OCI-LY7 (cell line): ENCODE data around the gene CCDC81. TPM values are rescaled to one million over a fixed set of nuclear protein-coding genes. Genes with fewer than 3 reads are reported as not detected.

ENCODE experiments used
- BruUV-seq: library from RNA; stranded (reverse); fragments of 400-500 nt; replicated peaks from 2 replicates; lab custom pipeline; 2021; lab: Mats Ljungman, UMichigan
- CTCF ChIA-PET: fragments of 300-600 bp; sonication (Branson Sonifier 250); formaldehyde crosslinking; loops from one replicate; lab custom pipeline; 2022; ENCODE audit warnings: antibody characterized with exemption; ENCODE audit not compliant: unreplicated experiment; lab: Charles Lee
- POLR2A ChIA-PET: fragments of 300-600 bp; sonication (Branson Sonifier 250); formaldehyde crosslinking; loops from one replicate; lab custom pipeline; 2022; ENCODE audit warnings: antibody characterized with exemption; lab: Charles Lee
- DNase-seq: peaks from one replicate; pipeline ENCODE4 v3.0.0-alpha.2; 2015; ENCODE audit warnings: low spot score
- H2AFZ ChIP-seq: fragments of 200-600 bp; sonication (generic), shearing (Covaris generic); 2 replicates; pipeline ENCODE4 v1.6.1; 2014; ENCODE audit warnings: mild to moderate bottlenecking, antibody characterized with exemption, low read length, moderate library complexity
- H3K27ac ChIP-seq: fragments of 200-600 bp; sonication (generic); 2 replicates; pipeline ENCODE4 v1.5.1; 2014; ENCODE audit warnings: mixed run types, low read depth, mild to moderate bottlenecking, moderate library complexity, low read length, inconsistent platforms; ENCODE audit not compliant: poor library complexity, severe bottlenecking
- H3K36me3 ChIP-seq: fragments of 200-600 bp; sonication (generic); 2 replicates; pipeline ENCODE4 v1.6.1; 2014; ENCODE audit warnings: mild to moderate bottlenecking, antibody characterized with exemption, low read length, moderate library complexity, mixed read lengths; ENCODE audit not compliant: insufficient read depth
- H3K4me1 ChIP-seq: fragments of 200-600 bp; sonication (generic); 2 replicates; pipeline ENCODE4 v1.5.1; 2014; ENCODE audit warnings: mild to moderate bottlenecking, low read length; ENCODE audit not compliant: insufficient read depth, poor library complexity, severe bottlenecking
- H3K4me2 ChIP-seq: fragments of 200-600 bp; sonication (generic); 2 replicates; pipeline ENCODE4 v1.6.1; 2014; ENCODE audit warnings: mild to moderate bottlenecking, low read length
- H3K4me3 ChIP-seq: fragments of 200-600 bp; sonication (generic); 2 replicates; pipeline ENCODE4 v1.5.1; 2014; ENCODE audit warnings: mild to moderate bottlenecking, low read depth, low read length; ENCODE audit not compliant: poor library complexity, severe bottlenecking
- H3K79me2 ChIP-seq: fragments of 200-600 bp; sonication (generic); 2 replicates; pipeline ENCODE4 v1.6.1; 2016; ENCODE audit warnings: low read depth, mild to moderate bottlenecking, low read length, moderate library complexity, mixed read lengths; ENCODE audit not compliant: insufficient read depth
- H3K9me2 ChIP-seq: fragments of 200-600 bp; sonication (generic); 2 replicates; pipeline ENCODE4 v1.6.1; 2016; ENCODE audit warnings: mild to moderate bottlenecking, low read length, mixed read lengths; ENCODE audit not compliant: insufficient read depth
- H3K9me3 ChIP-seq: fragments of 200-600 bp; sonication (generic); 2 replicates; pipeline ENCODE4 v1.6.1; 2014; ENCODE audit warnings: mild to moderate bottlenecking, mixed run types, low read length, mixed read lengths
- H4K20me1 ChIP-seq: fragments of 200-600 bp; sonication (generic); 2 replicates; pipeline ENCODE4 v1.6.1; 2014; ENCODE audit warnings: mild to moderate bottlenecking, antibody characterized with exemption, low read length, moderate library complexity, mixed read lengths; ENCODE audit not compliant: insufficient read depth
- CTCF ChIP-seq: fragments of 200-600 bp; sonication (generic); conservative IDR thresholded peaks from 2 replicates; pipeline ENCODE4 v1.5.1; 2014; ENCODE audit warnings: mild to moderate bottlenecking, antibody characterized with exemption, low read length, moderate library complexity, mixed read lengths
- EZH2phosphoT487 ChIP-seq: fragments of 200-600 bp; sonication (generic); IDR thresholded peaks from 2 replicates; pipeline ENCODE4 v1.6.1; 2018; ENCODE audit warnings: low read depth, borderline replicate concordance, mild to moderate bottlenecking, mixed run types, antibody characterized with exemption, low read length, moderate library complexity, mixed read lengths
- intact Hi-C: fragments of 100-400 bp; cut with micrococcal nuclease; formaldehyde crosslinking; loops from one replicate; pipeline ENCODE4 v1.10.0; 2022; ENCODE audit not compliant: unreplicated experiment
- total RNA-seq, 2 experiments: library from RNA; depleted of rRNA in 1 of 2; stranded (reverse); fragments of >200 nt in 1 of 2; shearing (Covaris generic) in 1 of 2; gene quantifications; 2 replicates each; pipeline ENCODE4 v1.2.3, GENCODE V29; 2014 to 2022

CCDC81 gene
- total RNA-seq, 2 experiments from 2014 or later: 0.41 to 1.0 TPM

GRCh38 chr11:86443415-86443814 is 68.7 kb downstream of the CCDC81 start:
- TF ChIP-seq CTCF: no peak
- no peak for TF ChIP-seq EZH2phosphoT487

DNA sequence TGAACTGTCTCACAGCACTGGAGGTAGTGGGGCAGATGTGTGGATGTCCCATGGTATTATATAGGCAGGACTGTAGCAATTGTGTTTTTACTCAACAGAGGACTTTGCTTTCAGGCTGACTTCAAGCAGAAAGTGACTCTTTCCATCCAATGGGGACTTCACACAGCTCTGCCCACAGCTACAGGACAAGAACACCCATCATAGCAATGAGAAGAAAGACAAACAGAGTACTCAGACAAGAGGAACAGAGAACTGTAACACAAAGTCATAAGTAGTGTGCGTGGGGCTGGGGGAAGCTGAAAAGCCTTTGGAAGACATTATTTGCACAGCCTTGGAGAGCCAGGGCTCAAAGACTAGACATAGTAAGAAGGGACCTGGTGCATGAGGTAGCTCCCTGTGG is 70.3 kb downstream of the CCDC81 start:
- DNase-seq: no peak
- Histone ChIP-seq H3K4me2 (no peak overlapping the region), H3K79me2 (no peaks in the 10 kb centered on the region), H2AFZ (no peak overlapping the region), H3K9me2 (no peaks in the 10 kb centered on the region), H3K9me3 (no peaks in the 10 kb centered on the region), H3K27ac (no peak overlapping the region), H3K36me3 (no peaks in the 10 kb centered on the region), H3K4me1 (no peaks in the 10 kb centered on the region), H3K4me3 (no peak overlapping the region), H4K20me1 (no peaks in the 10 kb centered on the region)
- TF ChIP-seq CTCF (no peak), EZH2phosphoT487 (no peak)
- POLR2A ChIA-PET: no interaction called here
- BruUV-seq: no TSS peak
- CTCF ChIA-PET: no interaction called here
- intact Hi-C loops: no loop called here

More at GRCh38 chr11:86443415-86443814, 68.7 kb downstream of the CCDC81 start:
- Histone ChIP-seq H3K36me3 (no peaks in the 10 kb centered on the region), H3K4me2 (no peak overlapping the region), H3K9me2 (no peaks in the 10 kb centered on the region), H3K4me3 (no peak overlapping the region), H2AFZ (no peak overlapping the region), H3K4me1 (no peaks in the 10 kb centered on the region), H3K79me2 (no peaks in the 10 kb centered on the region), H3K27ac (no peak overlapping the region), H3K9me3 (no peaks in the 10 kb centered on the region), H4K20me1 (no peaks in the 10 kb centered on the region)
- DNase-seq: no peak
- CTCF ChIA-PET: no interaction called here
- intact Hi-C loops: no loop called here
- BruUV-seq: no TSS peak
- POLR2A ChIA-PET: no interaction called here

DNA sequence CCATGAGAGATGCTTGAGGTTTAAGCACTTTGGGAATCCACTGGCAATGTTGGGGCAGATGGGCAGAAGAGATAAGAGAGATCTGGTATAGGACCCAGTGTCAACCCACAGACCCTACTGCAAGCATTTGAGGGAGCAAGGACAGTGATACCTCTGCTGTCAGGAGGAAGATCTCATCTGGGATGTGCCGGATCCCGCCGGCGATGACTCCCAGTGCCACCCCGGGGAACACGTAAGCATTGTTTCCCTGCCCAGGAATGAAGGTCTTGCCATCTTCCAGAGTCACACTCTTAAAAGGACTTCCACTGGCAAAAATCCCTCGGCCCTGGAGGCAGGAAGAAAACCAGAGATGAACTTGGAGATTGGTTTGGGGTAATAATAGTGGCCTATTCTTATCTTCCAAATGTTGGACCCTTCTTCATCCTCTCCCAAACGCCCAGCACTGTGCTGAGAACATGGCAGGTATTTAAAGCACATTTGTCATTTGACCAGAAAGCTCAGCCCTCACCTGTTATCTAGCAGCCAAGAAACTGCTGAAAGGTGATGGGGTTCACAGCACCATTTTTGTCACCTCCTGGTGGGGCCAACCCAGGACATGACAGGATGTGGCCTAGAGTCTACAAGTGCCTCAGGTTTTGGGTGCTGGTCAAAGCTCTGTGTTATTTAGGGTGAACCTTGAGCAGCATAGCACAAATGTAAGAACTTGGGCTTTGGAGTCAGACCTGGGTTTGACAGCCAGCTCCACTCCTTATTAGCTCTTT is 71.7 kb downstream of the CCDC81 start:
- Histone ChIP-seq H3K4me1 (no peaks in the 10 kb centered on the region), H3K79me2 (no peaks in the 10 kb centered on the region), H3K4me2 (no peak overlapping the region), H3K36me3 (no peaks in the 10 kb centered on the region), H3K27ac (no peak overlapping the region), H3K9me3 (no peaks in the 10 kb centered on the region), H2AFZ (no peak overlapping the region), H3K4me3 (no peak overlapping the region), H4K20me1 (no peaks in the 10 kb centered on the region), H3K9me2 (no peaks in the 10 kb centered on the region)
- intact Hi-C loops: no loop called here
- TF ChIP-seq CTCF: no peak
- TF ChIP-seq EZH2phosphoT487: no peak
- DNase-seq: no peak
- BruUV-seq: no TSS peak
- ChIA-PET CTCF (interaction anchor here (0.6 kb wide), 1 partner anchor 1471 kb away, joined by 5 read pairs; no protein-coding TSS in a partner anchor), POLR2A (no interaction called here)
